Raji (cell line): ENCODE results near the gene LIN7B.

Source experiments
- POLR2A ChIP-seq: IDR thresholded peaks from 2 replicates; pipeline ENCODE4 v1.6.1; 2011; ENCODE audit warnings: low read depth, low read length, control low read depth; ENCODE audit not compliant: insufficient read depth

The LIN7B gene

DNA sequence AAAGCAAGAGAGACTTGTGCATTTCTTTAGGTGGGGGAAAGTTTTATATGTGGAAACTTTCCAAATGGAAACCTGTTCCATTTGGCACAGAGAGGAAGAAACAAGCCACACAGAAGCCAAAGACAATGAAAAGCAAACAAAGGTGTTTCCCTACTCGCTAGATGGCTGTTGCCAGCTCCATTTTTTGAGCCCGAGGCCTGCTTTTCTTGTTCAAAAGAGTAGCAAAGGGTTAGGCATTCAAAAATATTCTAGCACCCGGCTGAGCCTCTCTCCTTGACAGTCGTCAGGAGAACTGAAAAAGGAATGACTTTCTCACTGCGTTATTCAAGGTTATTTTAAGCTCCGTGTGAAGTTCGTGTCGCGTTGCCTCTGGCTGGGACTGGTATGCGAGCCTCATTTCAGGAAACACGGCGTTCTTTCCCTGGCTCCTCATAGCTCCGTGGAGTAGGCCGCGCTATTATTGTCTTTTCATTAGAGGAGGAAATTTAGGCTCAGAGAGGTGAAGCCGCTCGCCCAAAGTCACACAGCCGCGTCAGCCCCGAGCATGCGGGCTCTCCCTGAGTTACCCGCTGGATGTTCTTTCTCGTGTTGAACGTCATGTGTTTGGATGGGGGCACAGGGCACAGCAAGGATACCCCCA, 51.1 kb downstream of the LIN7B start:
- no peak for TF ChIP-seq POLR2A

GRCh38 chr19:49165865-49166301, 51.7 kb downstream of the LIN7B start:
- no peak for TF ChIP-seq POLR2A

DNA sequence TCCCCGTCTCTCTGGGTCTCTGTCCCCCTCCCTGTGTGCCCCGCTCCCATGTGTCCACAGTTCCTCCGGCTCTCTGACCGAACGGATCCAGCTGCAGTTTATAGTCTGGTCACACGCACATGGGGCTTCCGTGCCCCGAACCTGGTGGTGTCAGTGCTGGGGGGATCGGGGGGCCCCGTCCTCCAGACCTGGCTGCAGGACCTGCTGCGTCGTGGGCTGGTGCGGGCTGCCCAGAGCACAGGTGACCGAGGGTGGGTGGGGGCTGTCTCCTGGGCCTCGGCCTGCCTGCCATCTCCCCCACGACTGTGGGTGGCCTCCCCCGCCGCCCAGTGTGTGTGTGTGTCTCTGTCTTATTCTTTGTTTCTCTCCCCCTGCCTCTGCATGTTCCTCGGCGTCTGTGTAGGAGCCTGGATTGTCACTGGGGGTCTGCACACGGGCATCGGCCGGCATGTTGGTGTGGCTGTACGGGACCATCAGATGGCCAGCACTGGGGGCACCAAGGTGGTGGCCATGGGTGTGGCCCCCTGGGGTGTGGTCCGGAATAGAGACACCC, 53.8 kb downstream of the LIN7B start:
- TF ChIP-seq POLR2A: no peak
